HT1080 (cell line): ENCODE measurements around the gene NLN. TPM values are rescaled to one million over a fixed set of nuclear protein-coding genes. Genes with fewer than 3 reads are reported as not detected.
"Not testable (repeated sequence)": the region's sequence is repeated elsewhere in the genome, so short reads cannot be mapped to it uniquely, and the experiment has no call there.

Source experiments
- DNase-seq: peaks from one replicate; pipeline ENCODE4 v3.0.0-alpha.2; 2015; ENCODE audit warnings: low read depth
- total RNA-seq: library from RNA; depleted of rRNA; stranded (reverse); fragments of >200 nt; shearing (Covaris generic); gene quantifications from 2 replicates; pipeline ENCODE4 v1.2.3, GENCODE V29; 2014

NLN gene
- total RNA-seq, 1 experiment from 2014 or later, result 33.2 TPM

GRCh38 chr5:65769539-65769938, 47.5 kb downstream of the NLN start:
- peak; percentile 90 for DNase-seq

GRCh38 chr5:65771266-65771665, 49.3 kb downstream of the NLN start:
- DNase-seq, result no peak

GRCh38 chr5:65772963-65773362, 51.0 kb downstream of the NLN start:
- DNase-seq, result not testable (repeated sequence)

GRCh38 chr5:65774346-65774745, 52.3 kb downstream of the NLN start:
- DNase-seq, result no peak

GRCh38 chr5:65775476-65775875, 53.5 kb downstream of the NLN start:
- DNase-seq, result no peak

GRCh38 chr5:65776441-65777141, 54.6 kb downstream of the NLN start:
- no peak for DNase-seq

GRCh38 chr5:65778126-65778525, 56.1 kb downstream of the NLN start:
- no peak for DNase-seq

GRCh38 chr5:65779643-65780042, 57.6 kb downstream of the NLN start:
- no peak for DNase-seq

- DNase-seq, result not testable (repeated sequence)
Observed at GRCh38 chr5:65788296-65788695, 66.3 kb downstream of the NLN start.

GRCh38 chr5:65790371-65791163, 68.6 kb downstream of the NLN start:
- no peak for DNase-seq

GRCh38 chr5:65791712-65792673, 70.0 kb downstream of the NLN start:
- DNase-seq, result no peak

GRCh38 chr5:65796269-65796668, 74.3 kb downstream of the NLN start:
- DNase-seq, result peak; percentile 51

GRCh38 chr5:65796751-65797316, 74.8 kb downstream of the NLN start:
- DNase-seq, result no peak

GRCh38 chr5:65797481-65797880, 75.5 kb downstream of the NLN start:
- no peak for DNase-seq

- DNase-seq, result no peak
Observed at GRCh38 chr5:65799857-65800256, 77.9 kb downstream of the NLN start.

- no peak for DNase-seq
Observed at GRCh38 chr5:65800775-65801174, 78.8 kb downstream of the NLN start.

- peak; percentile 17 for DNase-seq
Observed at GRCh38 chr5:65801352-65801783, 79.4 kb downstream of the NLN start.

- DNase-seq, result no peak
Observed at GRCh38 chr5:65802080-65802479, 80.1 kb downstream of the NLN start.

GRCh38 chr5:65802820-65803219, 80.8 kb downstream of the NLN start:
- DNase-seq, result no peak

GRCh38 chr5:65803699-65804391, 81.8 kb downstream of the NLN start:
- DNase-seq, result no peak

GRCh38 chr5:65805089-65805488, 83.1 kb downstream of the NLN start:
- no peak for DNase-seq
